K562 (cell line): ENCODE results near the gene VAC14. TPM values are rescaled to one million over a fixed set of nuclear protein-coding genes. Genes with fewer than 3 reads are reported as not detected.

Experiments
- ATAC-seq: fragments of 200-7000 bp; cut with Tn5 transposase; 3 replicates; pipeline ENCODE4 v1.9.1; 2020; ENCODE audit warnings: moderate library complexity
- BruUV-seq: library from RNA; stranded (reverse); fragments of 400-500 nt; replicated peaks from 2 replicates; lab custom pipeline; 2021; lab: Mats Ljungman, UMichigan
- CTCF ChIA-PET: fragments of 300-600 bp; formaldehyde crosslinking; extraction: SDS; loops from one replicate; lab custom pipeline; 2021; ENCODE audit warnings: low intra/inter-chr PET ratio; lab: Yijun Ruan, JAX
- POLR2A ChIA-PET: fragments of 300-600, 350-650 bp; sonication (Branson Sonifier 250); formaldehyde crosslinking; extraction: SDS; loops from one replicate; lab custom pipeline; 2021; ENCODE audit warnings: antibody characterized with exemption, inconsistent platforms; lab: Yijun Ruan, JAX
- DNase-seq, 4 experiments: peaks; one replicate each; pipeline versions ENCODE4 v3.0.0 to v3.0.0-alpha.2; 2011 to 2018; ENCODE audit warnings: low spot score in 3 of 4, mixed read lengths in 3 of 4; ENCODE audit errors: extremely low read depth in 1 of 4
- FAIRE-seq: peaks from 2 replicates; lab custom pipeline; 2011; peaks lifted over from hg19 to GRCh38; lab: Jason Lieb, UNC
- H2AFZ ChIP-seq: 2 replicates; pipeline ENCODE4 v1.6.0; 2011; ENCODE audit warnings: low read depth, low read length, control low read depth, inconsistent platforms
- H3K27ac ChIP-seq: fragments of 200-600 bp; 3 replicates; pipeline ENCODE4 v1.8.0; 2011; ENCODE audit warnings: low read depth, mild to moderate bottlenecking, control low read depth, inconsistent platforms, low read length, moderate library complexity, mixed read lengths; ENCODE audit errors: extremely low read depth
- H3K27me3 ChIP-seq, 2 experiments: fragments of 300-600 bp in 1 of 2; 2 replicates in 1 of 2; 3 replicates in 1 of 2; pipeline versions ENCODE4 v1.6.0 to v1.8.0; 2011; ENCODE audit warnings: inconsistent platforms in 2 of 2, low read length in 2 of 2, mild to moderate bottlenecking in 1 of 2, mixed read lengths in 1 of 2, moderate library complexity in 1 of 2; ENCODE audit not compliant: control insufficient read depth in 2 of 2, insufficient read depth in 2 of 2
- H3K36me3 ChIP-seq: fragments of 300-600 bp; 3 replicates; pipeline ENCODE4 v1.8.0; 2011; ENCODE audit warnings: mild to moderate bottlenecking, low read length, inconsistent platforms; ENCODE audit not compliant: control insufficient read depth, insufficient read depth
- H3K4me1 ChIP-seq, 2 experiments: fragments of 200-600 bp in 1 of 2; replicated peaks in 1 of 2; 2 replicates in 1 of 2; 3 replicates in 1 of 2; pipeline versions ENCODE4 v1.5.1 to v1.8.0; 2011; ENCODE audit warnings: inconsistent platforms in 2 of 2, low read length in 2 of 2, mild to moderate bottlenecking in 1 of 2, mixed read lengths in 1 of 2, moderate library complexity in 1 of 2; ENCODE audit not compliant: control insufficient read depth in 2 of 2, insufficient read depth in 2 of 2
- H3K4me2 ChIP-seq: 2 replicates; pipeline ENCODE4 v1.6.1; 2011; ENCODE audit warnings: low read length, control low read depth, inconsistent platforms, mixed read lengths; ENCODE audit not compliant: insufficient read depth
- H3K4me3 ChIP-seq: fragments of 200-600 bp; sonication (generic), shearing (Covaris generic); 2 replicates; pipeline ENCODE4 v1.5.1; 2016; ENCODE audit warnings: control low read depth, inconsistent platforms
- H3K79me2 ChIP-seq: fragments of 200-600 bp; 3 replicates; pipeline ENCODE4 v1.8.0; 2011; ENCODE audit warnings: low read length, inconsistent platforms; ENCODE audit not compliant: control insufficient read depth, insufficient read depth
- H3K9ac ChIP-seq, 2 experiments: 2 replicates each; pipeline versions ENCODE4 v1.6.0 to v1.6.1; 2011; ENCODE audit warnings: low read depth in 2 of 2, low read length in 2 of 2, control low read depth in 1 of 2, inconsistent platforms in 1 of 2, mild to moderate bottlenecking in 1 of 2, mixed read lengths in 1 of 2; ENCODE audit not compliant: insufficient read depth in 1 of 2
- H3K9me1 ChIP-seq: one replicate; pipeline ENCODE4 v1.6.0; 2011; ENCODE audit warnings: inconsistent platforms, mild to moderate bottlenecking, low read length, moderate library complexity; ENCODE audit not compliant: control insufficient read depth, insufficient read depth
- H3K9me3 ChIP-seq: replicated peaks from 2 replicates; pipeline ENCODE4 v1.5.1; 2011; ENCODE audit warnings: low read depth, low read length, inconsistent platforms; ENCODE audit not compliant: control insufficient read depth, insufficient read depth
- H4K20me1 ChIP-seq: replicated peaks from 2 replicates; pipeline ENCODE4 v1.6.1; 2011; ENCODE audit warnings: low read length, inconsistent platforms, mixed read lengths; ENCODE audit not compliant: control insufficient read depth, insufficient read depth
- KHSRP ChIP-seq: fragments of 450-650 bp; IDR thresholded peaks from 2 replicates; pipeline ENCODE4 v1.6.1; 2017
- NR2C1 ChIP-seq, 2 experiments: fragments of 450-650 bp; IDR thresholded peaks; 2 replicates each; pipeline ENCODE4 v1.6.1; 2017; ENCODE audit warnings: mild to moderate bottlenecking in 2 of 2, antibody characterized with exemption in 1 of 2, inconsistent platforms in 1 of 2, missing compliant biosample characterization in 1 of 2, missing genetic modification characterization in 1 of 2
- RBM34 ChIP-seq: fragments of 200-400 bp; formaldehyde crosslinking; IDR thresholded peaks from 2 replicates; pipeline ENCODE4 v1.6.1; 2018; ENCODE audit warnings: low read length, borderline replicate concordance; ENCODE audit not compliant: insufficient read depth
- TOE1 ChIP-seq, 2 experiments: fragments of 450-650 bp in 1 of 2; sonication (generic) in 1 of 2; formaldehyde crosslinking in 1 of 2; IDR thresholded peaks; 2 replicates each; pipeline versions ENCODE4 v1.7.1 to v1.8.0; 2016 to 2022; ENCODE audit warnings: borderline replicate concordance in 2 of 2, mild to moderate bottlenecking in 2 of 2, antibody characterized with exemption in 1 of 2, inconsistent platforms in 1 of 2, low read depth in 1 of 2, missing genetic modification reagents in 1 of 2, moderate library complexity in 1 of 2
- ZNF655 ChIP-seq: fragments of 250-450 bp; sonication (Bioruptor Pico); IDR thresholded peaks from 2 replicates; pipeline ENCODE4 v1.5.0; 2021
- WGBS: fragments of 100-300 bp; shearing (Covaris generic); methylation state at CpG from one replicate; pipeline ENCODE4 v1.1.6; 2016; ENCODE audit warnings: low coverage, mixed read lengths; ENCODE audit not compliant: insufficient coverage; ENCODE audit errors: missing lambda C conversion rate; 5-methylcytosine and 5-hydroxymethylcytosine counted together
- in situ Hi-C: fragments of 300-500 bp; cut with MboI; formaldehyde crosslinking; loops from 4 replicates; pipeline ENCODE4 v1.15.0; 2018; ENCODE audit warnings: inconsistent platforms, mixed read lengths
- intact Hi-C: fragments of 100-400 bp; cut with micrococcal nuclease; formaldehyde crosslinking; loops from 2 replicates; pipeline ENCODE4 v1.14.2; 2022
- polyA plus RNA-seq, 8 experiments: library from polyadenylated mRNA; depleted of rRNA in 4 of 8; stranded (reverse) in 5 of 8; unstranded in 3 of 8; fragments of >200 nt; fragmentation: Nextera tagmentation in 2 of 8; fragmentation: Illumina TruSeq in 1 of 8; extraction: Ambion mirVana in 2 of 8; extraction: Trizol in 1 of 8; gene quantifications; 2 replicates each; pipeline versions ENCODE4 v1.2.1 to v1.2.3, GENCODE V29; 2011 to 2014; ENCODE audit warnings: inconsistent platforms in 1 of 8, missing spikeins in 1 of 8
- total RNA-seq, 7 experiments: library from RNA; depleted of rRNA in 6 of 7; stranded (reverse); fragments of >200 nt in 6 of 7; fragmentation: Illumina TruSeq in 2 of 7; extraction: Trizol in 2 of 7; gene quantifications; 2 replicates each; pipeline versions ENCODE4 v1.2.1 to v1.2.3, GENCODE V29; 2011 to 2021; ENCODE audit warnings: low replicate concordance in 1 of 7
- TF ChIP-seq, protein P1 (sequence below): fragments of 250-450 bp; sonication (Bioruptor Pico); IDR thresholded peaks from 2 replicates; pipeline ENCODE4 v1.4.0; 2020

VAC14 gene
- total and polyA plus RNA-seq, 9 of the 15 experiments (the other 6 are each of a cell fraction or from before 2014, with no cell fraction given): 1.3 to 41.6 (median 26.6) TPM

GRCh38 chr16:70790815-70791214, 10.1 kb downstream of the VAC14 start:
- Histone ChIP-seq H3K9me3 (no peaks in the 10 kb centered on the region), H3K4me3 (no peak overlapping the region), H3K4me1 (peaks cover 0 to 4% of the 10 kb centered on the region in 2 experiments; a peak in 1 of 5 replicates), H3K27me3 (no peaks in the 10 kb centered on the region), H3K79me2 (peaks cover 22% of the 10 kb centered on the region), H3K36me3 (peaks cover 30% of the 10 kb centered on the region; the same call in 2 of the 3 replicates), H3K4me2 (no peak overlapping the region), H3K9ac (peak overlapping the region in 1 of 2 experiments; percentile 4; a peak in 1 of 4 replicates), H2AFZ (no peak overlapping the region), H3K27ac (no peak overlapping the region), H3K9me1 (peaks cover 6% of the 10 kb centered on the region), H4K20me1 (peaks cover 28% of the 10 kb centered on the region)
- in situ Hi-C loops: no loop called here
- TF ChIP-seq NR2C1 (IDR thresholded peaks at IDR 0.05) (no peak), NR2C1 (tag; IDR thresholded peaks at IDR 0.05) (peak; percentile 37; the same call in 1 of the 2 replicates), KHSRP (no peak)
- FAIRE-seq (no peak), ATAC-seq (peak; percentile 31; the same call in 1 of the 3 replicates), DNase-seq (no peak)
- ChIA-PET CTCF (no interaction called here), POLR2A (interaction anchor here (0.6 to 1.0 kb wide), 2 partner anchors 14 to 565 kb away, joined by 3 to 5 read pairs; no protein-coding TSS in a partner anchor)
- intact Hi-C loops: no loop called here
- 54% methylated on average over 8 of the region's 8 CpGs for WGBS
- BruUV-seq: no TSS peak

DNA sequence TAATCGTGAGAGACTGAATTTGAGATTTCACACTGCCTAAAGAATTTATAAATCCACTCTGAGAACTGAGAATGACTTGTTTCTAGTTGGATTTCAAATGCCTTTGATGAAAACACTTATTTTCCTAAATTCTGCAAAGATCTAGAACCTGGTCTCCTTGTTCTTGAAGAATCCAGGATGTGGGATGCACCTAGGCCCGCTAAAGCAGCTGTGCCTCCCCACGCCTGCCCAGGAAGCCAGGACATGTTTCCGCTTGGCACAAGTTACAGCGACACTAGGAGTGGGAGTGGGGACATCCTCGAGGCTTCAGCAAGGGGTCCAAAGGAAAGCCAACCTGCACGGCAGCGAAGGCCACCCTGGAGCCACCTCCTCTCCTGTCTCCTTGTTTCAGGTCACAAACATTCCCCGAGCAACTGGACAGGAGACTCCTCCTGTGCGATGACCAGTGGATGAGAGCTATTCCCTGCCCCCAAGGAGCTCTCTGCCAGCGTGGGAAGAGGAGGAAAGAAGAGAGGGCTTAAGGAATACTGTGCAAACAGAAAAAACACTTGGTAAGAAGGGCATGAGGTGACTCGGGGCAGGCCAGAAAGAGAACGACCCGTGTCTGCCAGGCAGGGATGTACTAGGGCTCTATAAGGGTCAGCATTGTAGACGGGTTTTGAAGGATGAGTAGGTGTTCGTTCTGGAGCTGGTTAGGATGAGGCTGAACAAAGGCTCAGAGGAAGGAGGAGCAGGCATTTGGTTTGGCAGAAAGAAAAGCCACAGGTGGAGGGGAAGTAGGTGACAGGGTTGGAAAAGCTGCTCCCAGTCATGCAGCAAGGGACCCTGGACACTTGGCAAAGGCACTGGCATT, 11.1 kb downstream of the VAC14 start:
- ATAC-seq (no peak), DNase-seq (no peak), FAIRE-seq (no peak)
- Histone ChIP-seq H3K9me1 (peaks cover 2% of the 10 kb centered on the region), H3K36me3 (peaks cover 40% of the 10 kb centered on the region; the same call in 2 of the 3 replicates), H3K9ac (peak overlapping the region in 1 of 2 experiments; percentile 62; a peak in 2 of 4 replicates), H3K27ac (no peak overlapping the region), H3K27me3 (no peaks in the 10 kb centered on the region), H3K4me3 (no peak overlapping the region), H3K4me1 (peaks cover 0 to 4% of the 10 kb centered on the region in 2 experiments; a peak in 1 of 5 replicates), H4K20me1 (peaks cover 28% of the 10 kb centered on the region), H3K4me2 (no peak overlapping the region), H3K9me3 (no peaks in the 10 kb centered on the region), H2AFZ (no peak overlapping the region), H3K79me2 (peaks cover 20% of the 10 kb centered on the region)
- 87% methylated on average over 16 of the region's 16 CpGs for WGBS
- ChIA-PET POLR2A (interaction anchor here (1.0 to 1.3 kb wide), 2 partner anchors 10 to 21 kb away, joined by 3 read pairs; no protein-coding TSS in a partner anchor), CTCF (no interaction called here)
- intact Hi-C loops: no loop called here
- BruUV-seq: no TSS peak
- in situ Hi-C loops: no loop called here
- TF ChIP-seq, protein P1, sequence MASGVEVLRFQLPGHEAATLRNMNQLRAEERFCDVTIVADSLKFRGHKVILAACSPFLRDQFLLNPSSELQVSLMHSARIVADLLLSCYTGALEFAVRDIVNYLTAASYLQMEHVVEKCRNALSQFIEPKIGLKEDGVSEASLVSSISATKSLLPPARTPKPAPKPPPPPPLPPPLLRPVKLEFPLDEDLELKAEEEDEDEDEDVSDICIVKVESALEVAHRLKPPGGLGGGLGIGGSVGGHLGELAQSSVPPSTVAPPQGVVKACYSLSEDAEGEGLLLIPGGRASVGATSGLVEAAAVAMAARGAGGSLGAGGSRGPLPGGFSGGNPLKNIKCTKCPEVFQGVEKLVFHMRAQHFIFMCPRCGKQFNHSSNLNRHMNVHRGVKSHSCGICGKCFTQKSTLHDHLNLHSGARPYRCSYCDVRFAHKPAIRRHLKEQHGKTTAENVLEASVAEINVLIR: no peak
- TF ChIP-seq ZNF655 (CRISPR knock-in tag): no peak
- TF ChIP-seq TOE1 (IDR thresholded peaks at IDR 0.05; ENCODE audit: borderline replicate concordance): no peak
- no peak for TF ChIP-seq TOE1 (CRISPR knock-in tag; IDR thresholded peaks at IDR 0.05; ENCODE audit: borderline replicate concordance, low read depth)
- no peak for TF ChIP-seq RBM34
